Measurements from ENCODE around the gene RGL2. TPM values are rescaled to one million over a fixed set of nuclear protein-coding genes. Genes with fewer than 3 reads are reported as not detected.

RGL2 gene
- polyA plus RNA-seq, 1 donor from 2014 or later: 120 TPM

DNA sequence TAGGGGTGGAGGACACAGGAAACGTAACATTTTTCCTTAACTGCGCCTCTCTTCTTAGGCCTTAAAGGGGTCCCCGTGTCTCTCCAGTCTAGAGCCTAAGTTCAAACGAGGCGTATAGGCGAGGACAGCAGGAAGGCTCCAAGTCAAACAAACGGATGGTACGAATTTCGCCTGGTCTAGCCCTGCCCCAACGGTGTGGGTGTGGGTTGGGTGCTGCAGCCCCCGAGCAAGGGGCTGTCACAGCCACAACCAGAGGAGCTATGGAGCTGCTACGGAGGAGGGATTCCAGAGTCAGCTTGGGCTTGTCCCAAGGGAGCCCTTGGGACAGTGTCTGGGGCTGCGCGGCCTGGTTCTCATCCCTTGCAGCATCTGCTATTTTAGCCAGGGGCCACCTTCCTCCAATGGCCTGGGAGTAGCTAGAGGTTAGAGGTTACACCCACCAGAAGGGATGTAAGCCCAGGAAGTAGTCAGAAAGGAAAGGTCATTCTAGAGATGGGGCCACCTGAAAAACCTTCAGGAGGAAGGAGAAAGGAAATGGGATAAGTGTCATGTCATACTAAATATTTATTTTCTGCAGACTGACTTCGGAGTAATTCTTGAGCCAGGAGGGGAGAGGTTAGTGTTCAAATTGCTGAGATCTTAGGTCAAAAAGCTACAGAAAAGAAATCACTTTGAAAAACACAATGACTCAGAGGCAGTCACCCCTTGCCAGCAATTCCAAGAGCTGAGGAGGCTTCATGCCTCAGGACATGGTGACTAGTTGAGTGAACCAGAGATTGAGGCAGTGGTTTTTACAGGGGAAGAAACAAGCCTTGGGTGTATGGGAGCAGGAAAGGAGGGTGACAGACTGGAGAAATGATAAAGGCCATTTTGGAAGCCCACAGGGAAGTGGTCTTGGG lies 48.8 kb downstream of the RGL2 start:
- TF ChIP-seq TAF1 (IDR thresholded peaks at IDR 0.05; ENCODE audit: low read depth): peak; percentile 10
- TF ChIP-seq, protein P1, sequence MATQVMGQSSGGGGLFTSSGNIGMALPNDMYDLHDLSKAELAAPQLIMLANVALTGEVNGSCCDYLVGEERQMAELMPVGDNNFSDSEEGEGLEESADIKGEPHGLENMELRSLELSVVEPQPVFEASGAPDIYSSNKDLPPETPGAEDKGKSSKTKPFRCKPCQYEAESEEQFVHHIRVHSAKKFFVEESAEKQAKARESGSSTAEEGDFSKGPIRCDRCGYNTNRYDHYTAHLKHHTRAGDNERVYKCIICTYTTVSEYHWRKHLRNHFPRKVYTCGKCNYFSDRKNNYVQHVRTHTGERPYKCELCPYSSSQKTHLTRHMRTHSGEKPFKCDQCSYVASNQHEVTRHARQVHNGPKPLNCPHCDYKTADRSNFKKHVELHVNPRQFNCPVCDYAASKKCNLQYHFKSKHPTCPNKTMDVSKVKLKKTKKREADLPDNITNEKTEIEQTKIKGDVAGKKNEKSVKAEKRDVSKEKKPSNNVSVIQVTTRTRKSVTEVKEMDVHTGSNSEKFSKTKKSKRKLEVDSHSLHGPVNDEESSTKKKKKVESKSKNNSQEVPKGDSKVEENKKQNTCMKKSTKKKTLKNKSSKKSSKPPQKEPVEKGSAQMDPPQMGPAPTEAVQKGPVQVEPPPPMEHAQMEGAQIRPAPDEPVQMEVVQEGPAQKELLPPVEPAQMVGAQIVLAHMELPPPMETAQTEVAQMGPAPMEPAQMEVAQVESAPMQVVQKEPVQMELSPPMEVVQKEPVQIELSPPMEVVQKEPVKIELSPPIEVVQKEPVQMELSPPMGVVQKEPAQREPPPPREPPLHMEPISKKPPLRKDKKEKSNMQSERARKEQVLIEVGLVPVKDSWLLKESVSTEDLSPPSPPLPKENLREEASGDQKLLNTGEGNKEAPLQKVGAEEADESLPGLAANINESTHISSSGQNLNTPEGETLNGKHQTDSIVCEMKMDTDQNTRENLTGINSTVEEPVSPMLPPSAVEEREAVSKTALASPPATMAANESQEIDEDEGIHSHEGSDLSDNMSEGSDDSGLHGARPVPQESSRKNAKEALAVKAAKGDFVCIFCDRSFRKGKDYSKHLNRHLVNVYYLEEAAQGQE (IDR thresholded peaks at IDR 0.05; ENCODE audit: borderline replicate concordance): no peak
- Histone ChIP-seq H3K27me3 (ENCODE audit: insufficient read depth, low read depth, low read length) (no peaks in the 10 kb centered on the region), H3F3A (ENCODE audit: insufficient read depth, low read length, poor library complexity, severe bottlenecking) (peaks cover 5% of the 10 kb centered on the region), H3K9me3 (ENCODE audit: low read length) (no peaks in the 10 kb centered on the region), H3K4me3 (ENCODE audit: low read length) (peak overlapping the region; percentile 72), H3K79me2 (replicated peaks; ENCODE audit: insufficient read depth, low read length) (no peaks in the 10 kb centered on the region), H3K9ac (ENCODE audit: low read length) (peak overlapping the region; percentile 73), H4K20me1 (ENCODE audit: insufficient read depth) (no peaks in the 10 kb centered on the region), H3K9me2 (ENCODE audit: insufficient read depth, low read length) (no peaks in the 10 kb centered on the region), H3K4me2 (ENCODE audit: low read length) (peak overlapping the region; percentile 49), H3K27ac (ENCODE audit: low read length) (peak overlapping the region; percentile 76), H3K36me3 (ENCODE audit: insufficient read depth, low read length) (no peaks in the 10 kb centered on the region), H2AFZ (ENCODE audit: low read depth, low read length) (peak overlapping the region; percentile 76)

DNA sequence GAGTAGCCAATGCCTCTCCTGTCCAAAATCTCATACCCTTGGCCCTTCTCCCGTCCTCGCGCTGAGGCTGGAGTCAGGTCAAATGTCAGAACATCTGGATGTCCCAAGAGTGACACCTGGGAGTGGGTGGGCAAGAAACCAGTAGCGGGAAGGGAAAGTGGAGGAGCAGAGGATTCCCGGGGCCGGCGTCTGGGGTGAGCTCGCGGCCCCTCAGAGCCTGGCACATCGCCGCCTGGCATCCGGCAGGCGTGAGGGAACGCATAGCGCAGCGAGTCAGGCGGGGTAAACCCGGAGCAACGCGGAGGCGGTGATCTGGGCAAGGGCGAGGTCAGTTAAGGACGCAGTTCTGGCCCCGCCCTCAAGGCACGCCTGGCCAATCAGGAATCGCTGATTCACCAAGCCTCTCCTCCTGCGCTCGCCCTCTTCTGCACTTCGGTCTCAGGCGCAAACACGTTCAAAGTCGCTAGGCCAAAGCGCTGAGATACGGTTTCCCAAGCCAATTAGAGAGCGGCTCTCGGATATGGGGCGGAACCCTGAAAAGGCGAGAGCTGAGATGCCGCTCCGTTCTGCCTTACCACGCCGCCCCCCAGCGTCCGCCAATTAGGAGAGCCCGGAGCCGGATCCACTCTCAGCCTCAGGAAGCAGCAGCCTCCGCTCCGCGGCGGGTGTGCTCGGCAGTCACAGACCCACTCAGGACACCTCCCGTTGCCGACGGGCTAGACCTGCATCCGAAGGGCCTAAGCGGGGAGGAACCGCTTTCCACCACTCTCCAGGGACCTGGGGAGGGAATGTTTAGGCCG lies 49.6 kb downstream of the RGL2 start:
- Histone ChIP-seq H3F3A (ENCODE audit: insufficient read depth, low read length, poor library complexity, severe bottlenecking) (peaks cover 5% of the 10 kb centered on the region), H3K4me3 (ENCODE audit: low read length) (peak overlapping the region; percentile 72), H3K9me2 (ENCODE audit: insufficient read depth, low read length) (no peaks in the 10 kb centered on the region), H3K9me3 (ENCODE audit: low read length) (no peaks in the 10 kb centered on the region), H2AFZ (ENCODE audit: low read depth, low read length) (peak overlapping the region; percentile 91), H3K79me2 (replicated peaks; ENCODE audit: insufficient read depth, low read length) (no peaks in the 10 kb centered on the region), H3K27ac (ENCODE audit: low read length) (peak overlapping the region; percentile 76), H3K27me3 (ENCODE audit: insufficient read depth, low read depth, low read length) (no peaks in the 10 kb centered on the region), H3K9ac (ENCODE audit: low read length) (peak overlapping the region; percentile 73), H4K20me1 (ENCODE audit: insufficient read depth) (no peaks in the 10 kb centered on the region), H3K36me3 (ENCODE audit: insufficient read depth, low read length) (no peaks in the 10 kb centered on the region), H3K4me2 (ENCODE audit: low read length) (peak overlapping the region; percentile 98)
- TF ChIP-seq, protein P2, sequence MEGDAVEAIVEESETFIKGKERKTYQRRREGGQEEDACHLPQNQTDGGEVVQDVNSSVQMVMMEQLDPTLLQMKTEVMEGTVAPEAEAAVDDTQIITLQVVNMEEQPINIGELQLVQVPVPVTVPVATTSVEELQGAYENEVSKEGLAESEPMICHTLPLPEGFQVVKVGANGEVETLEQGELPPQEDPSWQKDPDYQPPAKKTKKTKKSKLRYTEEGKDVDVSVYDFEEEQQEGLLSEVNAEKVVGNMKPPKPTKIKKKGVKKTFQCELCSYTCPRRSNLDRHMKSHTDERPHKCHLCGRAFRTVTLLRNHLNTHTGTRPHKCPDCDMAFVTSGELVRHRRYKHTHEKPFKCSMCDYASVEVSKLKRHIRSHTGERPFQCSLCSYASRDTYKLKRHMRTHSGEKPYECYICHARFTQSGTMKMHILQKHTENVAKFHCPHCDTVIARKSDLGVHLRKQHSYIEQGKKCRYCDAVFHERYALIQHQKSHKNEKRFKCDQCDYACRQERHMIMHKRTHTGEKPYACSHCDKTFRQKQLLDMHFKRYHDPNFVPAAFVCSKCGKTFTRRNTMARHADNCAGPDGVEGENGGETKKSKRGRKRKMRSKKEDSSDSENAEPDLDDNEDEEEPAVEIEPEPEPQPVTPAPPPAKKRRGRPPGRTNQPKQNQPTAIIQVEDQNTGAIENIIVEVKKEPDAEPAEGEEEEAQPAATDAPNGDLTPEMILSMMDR (IDR thresholded peaks at IDR 0.05; ENCODE audit: poor library complexity, severe bottlenecking): peak; percentile 54
- TF ChIP-seq RAD21 (conservative IDR thresholded peaks at IDR 0.05) (peak; percentile 45), EP300 (conservative IDR thresholded peaks at IDR 0.05; ENCODE audit: poor library complexity, severe bottlenecking) (no peak), POLR2AphosphoS5 (IDR thresholded peaks at IDR 0.05) (peak; percentile 60), SMC3 (conservative IDR thresholded peaks at IDR 0.05; ENCODE audit: poor library complexity) (peak; percentile 44), MXI1 (conservative IDR thresholded peaks at IDR 0.05; ENCODE audit: poor library complexity, severe bottlenecking) (peak; percentile 33), TAF1 (IDR thresholded peaks at IDR 0.05; ENCODE audit: low read depth) (no peak), EZH2 (IDR thresholded peaks at IDR 0.05; ENCODE audit: borderline replicate concordance, insufficient read depth, low read length, poor library complexity, severe bottlenecking) (no peak)
- TF ChIP-seq, protein P1 (IDR thresholded peaks at IDR 0.05; ENCODE audit: borderline replicate concordance): peak; percentile 68

Data from neural cell (in vitro differentiated cells).